Panc1 (cell line): Measurements from ENCODE around the gene CFAP45.

Experiments
- POLR2AphosphoS5 ChIP-seq: IDR thresholded peaks from 2 replicates; pipeline ENCODE4 v1.6.1; 2012; ENCODE audit warnings: mild to moderate bottlenecking, low read depth, low read length, moderate library complexity
- REST ChIP-seq, 2 experiments: IDR thresholded peaks; 2 replicates each; pipeline ENCODE4 v1.6.1; 2011 to 2012; ENCODE audit warnings: low read depth in 2 of 2, control low read depth in 1 of 2, low read length in 1 of 2, mild to moderate bottlenecking in 1 of 2, moderate library complexity in 1 of 2; ENCODE audit not compliant: insufficient read depth in 1 of 2
- SIN3A ChIP-seq: IDR thresholded peaks from 2 replicates; pipeline ENCODE4 v1.6.1; 2012; ENCODE audit warnings: low read depth, mild to moderate bottlenecking, low read length, moderate library complexity, borderline replicate concordance; ENCODE audit not compliant: insufficient read depth
- TCF7L2 ChIP-seq: IDR thresholded peaks from 2 replicates; pipeline ENCODE4 v1.6.1; 2011; ENCODE audit warnings: mild to moderate bottlenecking, low read depth, low read length, inconsistent platforms
- TF ChIP-seq, protein P1 (sequence below): fragments of 450-650 bp; IDR thresholded peaks from 2 replicates; pipeline ENCODE4 v1.5.1; 2017; ENCODE audit warnings: mild to moderate bottlenecking

- TF ChIP-seq, protein P1, sequence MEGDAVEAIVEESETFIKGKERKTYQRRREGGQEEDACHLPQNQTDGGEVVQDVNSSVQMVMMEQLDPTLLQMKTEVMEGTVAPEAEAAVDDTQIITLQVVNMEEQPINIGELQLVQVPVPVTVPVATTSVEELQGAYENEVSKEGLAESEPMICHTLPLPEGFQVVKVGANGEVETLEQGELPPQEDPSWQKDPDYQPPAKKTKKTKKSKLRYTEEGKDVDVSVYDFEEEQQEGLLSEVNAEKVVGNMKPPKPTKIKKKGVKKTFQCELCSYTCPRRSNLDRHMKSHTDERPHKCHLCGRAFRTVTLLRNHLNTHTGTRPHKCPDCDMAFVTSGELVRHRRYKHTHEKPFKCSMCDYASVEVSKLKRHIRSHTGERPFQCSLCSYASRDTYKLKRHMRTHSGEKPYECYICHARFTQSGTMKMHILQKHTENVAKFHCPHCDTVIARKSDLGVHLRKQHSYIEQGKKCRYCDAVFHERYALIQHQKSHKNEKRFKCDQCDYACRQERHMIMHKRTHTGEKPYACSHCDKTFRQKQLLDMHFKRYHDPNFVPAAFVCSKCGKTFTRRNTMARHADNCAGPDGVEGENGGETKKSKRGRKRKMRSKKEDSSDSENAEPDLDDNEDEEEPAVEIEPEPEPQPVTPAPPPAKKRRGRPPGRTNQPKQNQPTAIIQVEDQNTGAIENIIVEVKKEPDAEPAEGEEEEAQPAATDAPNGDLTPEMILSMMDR = no peak
- TF ChIP-seq TCF7L2 (no peak), SIN3A (no peak), POLR2AphosphoS5 (no peak), REST (IDR thresholded peaks at IDR 0.05; ENCODE audit: insufficient read depth in 1 of 2, low read depth in 2 of 2, low read length in 1 of 2) (no peak)
Measured at GRCh38 chr1:159882527-159882862, 17.5 kb downstream of the CFAP45 start.
